HL-60 (cell line): ENCODE data around the gene SLC38A9.

ENCODE experiments used
- DNase-seq, 2 experiments: peaks; one replicate each; pipeline ENCODE4 v3.0.0-alpha.2; 2010 to 2020; ENCODE audit warnings: low read depth in 1 of 2, low spot score in 1 of 2
- H3K27ac ChIP-seq: fragments of 250-450 bp; sonication (Bioruptor Pico); replicated peaks from 2 replicates; pipeline ENCODE4 v1.5.1; 2020; ENCODE audit warnings: mild to moderate bottlenecking, moderate library complexity
- H3K27me3 ChIP-seq: fragments of 250-450 bp; sonication (Bioruptor Pico); 2 replicates; pipeline ENCODE4 v1.5.1; 2021; ENCODE audit warnings: mild to moderate bottlenecking, moderate library complexity; ENCODE audit not compliant: insufficient read depth, poor library complexity, severe bottlenecking
- H3K4me3 ChIP-seq: replicated peaks from 2 replicates; pipeline ENCODE4 v1.5.1; 2011; ENCODE audit warnings: mild to moderate bottlenecking, control low read depth, low read length; ENCODE audit not compliant: insufficient read depth
- CTCF ChIP-seq: IDR thresholded peaks from one replicate; pipeline ENCODE4 v1.5.1; 2011; ENCODE audit warnings: low read length, control low read depth, inconsistent platforms; ENCODE audit not compliant: insufficient read depth
- GABPA ChIP-seq: IDR thresholded peaks from 2 replicates; pipeline ENCODE4 v1.6.1; 2012; ENCODE audit warnings: low read depth
- POLR2AphosphoS5 ChIP-seq: IDR thresholded peaks from 2 replicates; pipeline ENCODE4 v1.6.1; 2012; ENCODE audit warnings: low read depth
- SPI1 ChIP-seq: IDR thresholded peaks from 2 replicates; pipeline ENCODE4 v1.6.1; 2012; ENCODE audit warnings: low read depth, mild to moderate bottlenecking, borderline replicate concordance
- TF ChIP-seq, protein P1 (sequence below): IDR thresholded peaks from 2 replicates; pipeline ENCODE4 v1.6.1; 2012; ENCODE audit warnings: low read depth; ENCODE audit not compliant: insufficient replicate concordance

The SLC38A9 gene

GRCh38 chr5:55600086-55600485, 112.0 kb downstream of the SLC38A9 start:
- Histone ChIP-seq H3K4me3 (no peak overlapping the region), H3K27ac (peak overlapping the region; percentile 60), H3K27me3 (no peaks in the 10 kb centered on the region)
- DNase-seq: no peak
- no peak for TF ChIP-seq GABPA
- TF ChIP-seq SPI1: no peak
- no peak for TF ChIP-seq POLR2AphosphoS5
- TF ChIP-seq, protein P1, sequence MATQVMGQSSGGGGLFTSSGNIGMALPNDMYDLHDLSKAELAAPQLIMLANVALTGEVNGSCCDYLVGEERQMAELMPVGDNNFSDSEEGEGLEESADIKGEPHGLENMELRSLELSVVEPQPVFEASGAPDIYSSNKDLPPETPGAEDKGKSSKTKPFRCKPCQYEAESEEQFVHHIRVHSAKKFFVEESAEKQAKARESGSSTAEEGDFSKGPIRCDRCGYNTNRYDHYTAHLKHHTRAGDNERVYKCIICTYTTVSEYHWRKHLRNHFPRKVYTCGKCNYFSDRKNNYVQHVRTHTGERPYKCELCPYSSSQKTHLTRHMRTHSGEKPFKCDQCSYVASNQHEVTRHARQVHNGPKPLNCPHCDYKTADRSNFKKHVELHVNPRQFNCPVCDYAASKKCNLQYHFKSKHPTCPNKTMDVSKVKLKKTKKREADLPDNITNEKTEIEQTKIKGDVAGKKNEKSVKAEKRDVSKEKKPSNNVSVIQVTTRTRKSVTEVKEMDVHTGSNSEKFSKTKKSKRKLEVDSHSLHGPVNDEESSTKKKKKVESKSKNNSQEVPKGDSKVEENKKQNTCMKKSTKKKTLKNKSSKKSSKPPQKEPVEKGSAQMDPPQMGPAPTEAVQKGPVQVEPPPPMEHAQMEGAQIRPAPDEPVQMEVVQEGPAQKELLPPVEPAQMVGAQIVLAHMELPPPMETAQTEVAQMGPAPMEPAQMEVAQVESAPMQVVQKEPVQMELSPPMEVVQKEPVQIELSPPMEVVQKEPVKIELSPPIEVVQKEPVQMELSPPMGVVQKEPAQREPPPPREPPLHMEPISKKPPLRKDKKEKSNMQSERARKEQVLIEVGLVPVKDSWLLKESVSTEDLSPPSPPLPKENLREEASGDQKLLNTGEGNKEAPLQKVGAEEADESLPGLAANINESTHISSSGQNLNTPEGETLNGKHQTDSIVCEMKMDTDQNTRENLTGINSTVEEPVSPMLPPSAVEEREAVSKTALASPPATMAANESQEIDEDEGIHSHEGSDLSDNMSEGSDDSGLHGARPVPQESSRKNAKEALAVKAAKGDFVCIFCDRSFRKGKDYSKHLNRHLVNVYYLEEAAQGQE: no peak
- TF ChIP-seq CTCF: no peak

- Histone ChIP-seq H3K4me3 (no peak overlapping the region), H3K27me3 (no peaks in the 10 kb centered on the region), H3K27ac (no peak overlapping the region)
- no peak for TF ChIP-seq POLR2AphosphoS5
- no peak for TF ChIP-seq CTCF
- TF ChIP-seq SPI1: no peak
- TF ChIP-seq, protein P1: no peak
- no peak for TF ChIP-seq GABPA
- no peak for DNase-seq
Measured at GRCh38 chr5:55599148-55600050, 112.7 kb downstream of the SLC38A9 start.

DNA sequence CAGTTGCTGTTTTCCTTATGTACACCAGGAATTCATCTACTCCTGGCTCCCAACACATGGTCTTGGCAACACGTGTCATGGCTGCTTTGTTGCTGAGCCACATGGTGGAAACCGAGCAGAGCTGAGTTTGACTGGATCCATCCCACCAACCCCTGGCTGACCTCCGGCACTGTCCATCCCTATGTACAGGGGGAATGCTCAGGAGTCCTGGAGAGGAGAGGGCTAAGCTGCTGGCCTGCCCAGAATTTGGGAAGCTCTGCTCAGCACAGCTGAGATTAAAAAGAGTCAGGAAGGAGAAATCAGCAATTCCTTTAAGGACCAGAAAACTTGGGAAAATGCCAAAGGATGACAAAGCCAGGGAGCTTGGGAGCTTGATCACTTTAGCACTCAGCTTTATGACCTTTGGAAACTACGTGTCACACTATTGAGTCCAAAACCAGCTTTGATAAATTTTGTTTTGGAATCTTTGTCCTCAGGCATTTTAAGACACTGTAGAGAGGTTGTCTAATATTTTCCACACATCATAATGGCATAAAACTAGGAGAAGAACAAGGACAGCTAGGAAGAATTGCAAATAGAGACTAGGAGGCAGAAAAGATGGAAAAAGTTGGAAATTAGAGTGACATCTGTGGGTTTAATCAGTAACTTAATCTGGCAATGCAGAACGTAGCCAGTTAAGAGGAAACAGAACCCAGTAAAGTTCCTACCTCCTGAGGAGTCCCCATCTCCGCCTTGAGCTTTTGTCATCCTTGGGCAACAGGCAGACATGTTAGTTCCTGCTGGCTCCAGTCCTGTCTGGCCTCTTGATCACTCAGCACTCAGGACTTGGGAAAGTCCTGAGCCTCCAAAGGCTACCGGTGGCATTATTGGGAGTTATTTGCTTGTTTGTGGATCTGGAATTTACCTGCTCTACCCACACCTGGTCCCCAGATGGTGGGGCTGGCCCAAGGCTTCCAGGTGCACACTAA, 114.8 kb downstream of the SLC38A9 start:
- no peak for TF ChIP-seq GABPA
- no peak for TF ChIP-seq SPI1
- no peak for TF ChIP-seq CTCF
- no peak for TF ChIP-seq POLR2AphosphoS5
- TF ChIP-seq, protein P1: no peak
- H3K27ac ChIP-seq: no peak overlapping the region
- no peak overlapping the region for H3K4me3 ChIP-seq
- H3K27me3 ChIP-seq: no peaks in the 10 kb centered on the region
- DNase-seq: peak in 1 of 2 experiments; percentile 30
